HepG2 (cell line): Measurements from ENCODE around the gene CLIC6. TPM values are rescaled to one million over a fixed set of nuclear protein-coding genes. Genes with fewer than 3 reads are reported as not detected.

Experiments used
- ATAC-seq: fragments of 200-7000 bp; cut with Tn5 transposase; 3 replicates; pipeline ENCODE4 v1.9.1; 2020; ENCODE audit warnings: mild to moderate bottlenecking, moderate library complexity
- BruUV-seq: library from RNA; stranded (reverse); fragments of 400-500 nt; replicated peaks from 2 replicates; lab custom pipeline; 2021; lab: Mats Ljungman, UMichigan
- CTCF ChIA-PET: fragments of 300-600 bp; formaldehyde crosslinking; extraction: SDS; loops from one replicate; lab custom pipeline; 2021; ENCODE audit warnings: low total read pairs, inconsistent platforms, low intra/inter-chr PET ratio; lab: Yijun Ruan, JAX
- POLR2A ChIA-PET: fragments of 350-600 bp; sonication (Branson Sonifier 250); formaldehyde crosslinking; loops from one replicate; lab custom pipeline; 2020; ENCODE audit warnings: antibody characterized with exemption, inconsistent platforms; lab: Yijun Ruan, JAX
- DNase-seq: peaks from one replicate; pipeline ENCODE4 v3.0.0-alpha.2; 2015; ENCODE audit warnings: low spot score
- FAIRE-seq: peaks from 3 replicates; lab custom pipeline; 2011; peaks lifted over from hg19 to GRCh38; lab: Jason Lieb, UNC
- H2AFZ ChIP-seq: one replicate; pipeline ENCODE4 v1.6.1; 2011; ENCODE audit warnings: low read length, inconsistent platforms
- H3K27ac ChIP-seq: fragments of 300-600 bp; 3 replicates; pipeline ENCODE4 v1.8.0; 2011; ENCODE audit warnings: mixed run types, mild to moderate bottlenecking, mixed read lengths, low read length, inconsistent platforms; ENCODE audit not compliant: insufficient read depth; ENCODE audit errors: extremely low read length
- H3K27me3 ChIP-seq, 2 experiments: fragments of 200-600 bp in 1 of 2; 2 replicates in 1 of 2; 3 replicates in 1 of 2; pipeline versions ENCODE4 v1.6.0 to v1.8.0; 2011; ENCODE audit warnings: low read length in 2 of 2, mild to moderate bottlenecking in 2 of 2, moderate library complexity in 2 of 2, inconsistent platforms in 1 of 2; ENCODE audit not compliant: insufficient read depth in 2 of 2, control insufficient read depth in 1 of 2
- H3K36me3 ChIP-seq, 2 experiments: fragments of 200-600 bp in 1 of 2; replicated peaks in 1 of 2; 2 replicates in 1 of 2; 3 replicates in 1 of 2; pipeline versions ENCODE4 v1.5.1 to v1.8.0; 2011; ENCODE audit warnings: low read length in 2 of 2, inconsistent platforms in 1 of 2; ENCODE audit not compliant: insufficient read depth in 2 of 2, control insufficient read depth in 1 of 2
- H3K4me1 ChIP-seq: 2 replicates; pipeline ENCODE4 v1.5.1; 2012; ENCODE audit warnings: low read length, inconsistent platforms; ENCODE audit not compliant: insufficient read depth
- H3K4me2 ChIP-seq: 2 replicates; pipeline ENCODE4 v1.6.0; 2011; ENCODE audit warnings: low read depth, low read length, inconsistent platforms
- H3K4me3 ChIP-seq, 3 experiments: fragments of 200-600 bp in 1 of 3; sonication (generic), shearing (Covaris generic) in 1 of 3; replicated peaks in 1 of 3; 2 replicates each; pipeline ENCODE4 v1.5.1; 2011 to 2016; ENCODE audit warnings: low read length in 3 of 3, inconsistent platforms in 2 of 3, low read depth in 2 of 3, mild to moderate bottlenecking in 2 of 3, control low read depth in 1 of 3, mixed read lengths in 1 of 3; ENCODE audit not compliant: insufficient read depth in 1 of 3
- H3K79me2 ChIP-seq: one replicate; pipeline ENCODE4 v1.6.1; 2011; ENCODE audit warnings: low read length, inconsistent platforms; ENCODE audit not compliant: insufficient read depth
- H3K9ac ChIP-seq: 2 replicates; pipeline ENCODE4 v1.6.0; 2011; ENCODE audit warnings: mild to moderate bottlenecking, low read depth, low read length, inconsistent platforms; ENCODE audit not compliant: insufficient read depth
- H3K9me3 ChIP-seq: 2 replicates; pipeline ENCODE4 v1.5.1; 2012; ENCODE audit warnings: mild to moderate bottlenecking, low read length
- H4K20me1 ChIP-seq: 2 replicates; pipeline ENCODE4 v1.6.0; 2011; ENCODE audit warnings: inconsistent platforms, mild to moderate bottlenecking, low read length, moderate library complexity; ENCODE audit not compliant: insufficient read depth
- CEBPB ChIP-seq: IDR thresholded peaks from 2 replicates; pipeline ENCODE4 v1.6.1; 2011; ENCODE audit warnings: low read depth, low read length, improper control_type of control experiment, borderline replicate concordance
- ETV6 ChIP-seq: sonication (generic); formaldehyde crosslinking; conservative IDR thresholded peaks from 2 replicates; pipeline ENCODE4 v1.4.0; 2020; ENCODE audit warnings: missing genetic modification reagents
- KAT8 ChIP-seq: IDR thresholded peaks from 2 replicates; pipeline ENCODE4 v1.6.1; 2016; ENCODE audit warnings: missing genetic modification reagents, missing compliant biosample characterization
- ZBTB7A ChIP-seq: sonication (generic); formaldehyde crosslinking; IDR thresholded peaks from 2 replicates; pipeline ENCODE4 v1.8.0; 2022; ENCODE audit warnings: mild to moderate bottlenecking, missing genetic modification reagents
- ZNF12 ChIP-seq: sonication (generic); formaldehyde crosslinking; IDR thresholded peaks from 2 replicates; pipeline ENCODE4 v1.5.0; 2020; ENCODE audit warnings: missing genetic modification reagents
- WGBS: methylation state at CpG from one replicate; pipeline ENCODE4 v1.1.6; 2017; ENCODE audit warnings: low lambda C conversion rate; 5-methylcytosine and 5-hydroxymethylcytosine counted together
- in situ Hi-C: cut with HindIII; loops from 2 replicates; pipeline ENCODE4 v1.10.0; 2017; ENCODE audit warnings: low pct_unique_long_range_greater_than_20kb; ENCODE audit not compliant: extremely low pct_ligation_motif_present
- intact Hi-C: fragments of 100-400 bp; cut with micrococcal nuclease; formaldehyde crosslinking; loops from one replicate; pipeline ENCODE4 v1.10.0; 2022; ENCODE audit not compliant: unreplicated experiment
- polyA plus RNA-seq, 8 experiments: library from polyadenylated mRNA; depleted of rRNA in 3 of 8; stranded (reverse) in 7 of 8; unstranded in 1 of 8; fragments of >200 nt; fragmentation: Illumina TruSeq in 4 of 8; extraction: Trizol in 4 of 8; gene quantifications; 2 replicates each; pipeline versions ENCODE4 v1.2.1 to v1.2.3, GENCODE V29; 2011 to 2016; ENCODE audit warnings: low read depth in 4 of 8, missing spikeins in 1 of 8, mixed read lengths in 1 of 8; ENCODE audit not compliant: insufficient read depth in 1 of 8
- total RNA-seq, 5 experiments: library from RNA; depleted of rRNA; stranded (reverse); fragments of >200 nt; fragmentation: Illumina TruSeq; extraction: Trizol; gene quantifications; 2 replicates each; pipeline ENCODE4 v1.2.3, GENCODE V29; 2016; ENCODE audit warnings: low read depth in 1 of 5
- TF ChIP-seq, protein P1 (sequence below): fragments of 450-650 bp; IDR thresholded peaks from 2 replicates; pipeline ENCODE4 v1.6.1; 2016
- TF ChIP-seq, protein P2 (sequence below): sonication (generic); formaldehyde crosslinking; conservative IDR thresholded peaks from 2 replicates; pipeline ENCODE4 v1.8.0; 2022; ENCODE audit warnings: low read depth, missing genetic modification reagents
- TF ChIP-seq, protein P3 (sequence below): IDR thresholded peaks from 2 replicates; pipeline ENCODE4 v1.6.1; 2016
- TF ChIP-seq, protein P4 (sequence below): sonication (generic); formaldehyde crosslinking; IDR thresholded peaks from 2 replicates; pipeline ENCODE4 v1.4.0; 2020; ENCODE audit warnings: missing genetic modification reagents

CLIC6 gene
- total and polyA plus RNA-seq, 2 of the 13 experiments (the other 11 are each of a cell fraction or from before 2014, with no cell fraction given) = not detected

DNA sequence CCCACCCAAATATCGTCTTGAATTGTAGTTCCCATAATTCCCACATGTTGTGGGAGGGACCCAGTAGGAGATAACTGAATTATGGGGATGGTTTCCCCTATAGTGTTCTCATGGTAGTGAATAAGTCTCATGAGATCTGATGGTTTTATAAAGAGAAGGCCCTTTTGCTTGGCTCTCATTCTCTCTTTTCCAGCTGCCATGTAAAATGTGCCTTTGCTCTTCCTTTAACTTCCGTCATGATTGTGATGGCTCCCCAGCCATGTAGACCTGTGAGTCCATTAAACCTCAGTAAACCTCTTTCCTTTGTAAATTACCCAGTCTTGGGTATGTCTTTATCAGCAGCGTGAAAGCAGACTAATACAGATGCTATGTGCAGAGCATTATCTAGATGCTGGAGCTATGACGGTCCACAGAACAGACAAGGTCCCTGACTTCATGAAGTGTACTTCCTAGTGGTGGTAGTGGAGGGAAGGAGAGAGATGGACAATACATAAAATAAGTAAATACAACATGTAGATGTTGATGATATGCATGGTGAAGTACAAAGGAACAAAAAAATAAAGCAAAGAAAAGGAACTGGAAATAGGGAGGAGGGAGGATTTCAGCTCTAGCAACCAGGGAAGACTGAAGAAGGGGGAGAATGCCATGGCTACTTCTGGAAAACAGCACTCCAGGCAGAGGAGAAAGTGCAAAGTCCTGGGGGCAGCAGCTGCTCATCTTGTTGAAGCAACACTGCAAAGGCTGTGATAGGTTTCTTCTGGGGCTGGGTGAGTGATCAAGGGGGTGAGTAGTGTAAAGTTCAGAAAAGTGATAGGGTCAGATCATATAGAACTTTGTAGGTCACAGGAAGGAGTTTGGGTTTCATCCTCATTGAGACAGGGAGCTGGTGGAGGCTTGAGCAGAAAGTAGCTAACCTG, 47.1 kb upstream of the CLIC6 start:
- in situ Hi-C loops = no loop called here
- H3K27ac ChIP-seq = no peak overlapping the region
- WGBS = 52% methylated on average over 3 of the region's 4 CpGs
- H3K9ac ChIP-seq = no peak overlapping the region
- intact Hi-C loops = no loop called here
- H2AFZ ChIP-seq = no peak overlapping the region
- no peaks in the 10 kb centered on the region for H3K79me2 ChIP-seq
- no TSS peak for BruUV-seq
- no peaks in the 10 kb centered on the region for H3K4me1 ChIP-seq
- H3K4me2 ChIP-seq = no peak overlapping the region
- H4K20me1 ChIP-seq = no peaks in the 10 kb centered on the region
- TF ChIP-seq, protein P1, sequence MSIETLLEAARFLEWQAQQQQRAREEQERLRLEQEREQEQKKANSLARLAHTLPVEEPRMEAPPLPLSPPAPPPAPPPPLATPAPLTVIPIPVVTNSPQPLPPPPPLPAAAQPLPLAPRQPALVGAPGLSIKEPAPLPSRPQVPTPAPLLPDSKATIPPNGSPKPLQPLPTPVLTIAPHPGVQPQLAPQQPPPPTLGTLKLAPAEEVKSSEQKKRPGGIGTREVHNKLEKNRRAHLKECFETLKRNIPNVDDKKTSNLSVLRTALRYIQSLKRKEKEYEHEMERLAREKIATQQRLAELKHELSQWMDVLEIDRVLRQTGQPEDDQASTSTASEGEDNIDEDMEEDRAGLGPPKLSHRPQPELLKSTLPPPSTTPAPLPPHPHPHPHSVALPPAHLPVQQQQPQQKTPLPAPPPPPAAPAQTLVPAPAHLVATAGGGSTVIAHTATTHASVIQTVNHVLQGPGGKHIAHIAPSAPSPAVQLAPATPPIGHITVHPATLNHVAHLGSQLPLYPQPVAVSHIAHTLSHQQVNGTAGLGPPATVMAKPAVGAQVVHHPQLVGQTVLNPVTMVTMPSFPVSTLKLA = no peak
- TF ChIP-seq ETV6 (CRISPR knock-in tag) (no peak), ZNF12 (CRISPR knock-in tag) (no peak), CEBPB (no peak), ZBTB7A (CRISPR knock-in tag) (no peak), KAT8 (no peak)
- TF ChIP-seq, protein P2, sequence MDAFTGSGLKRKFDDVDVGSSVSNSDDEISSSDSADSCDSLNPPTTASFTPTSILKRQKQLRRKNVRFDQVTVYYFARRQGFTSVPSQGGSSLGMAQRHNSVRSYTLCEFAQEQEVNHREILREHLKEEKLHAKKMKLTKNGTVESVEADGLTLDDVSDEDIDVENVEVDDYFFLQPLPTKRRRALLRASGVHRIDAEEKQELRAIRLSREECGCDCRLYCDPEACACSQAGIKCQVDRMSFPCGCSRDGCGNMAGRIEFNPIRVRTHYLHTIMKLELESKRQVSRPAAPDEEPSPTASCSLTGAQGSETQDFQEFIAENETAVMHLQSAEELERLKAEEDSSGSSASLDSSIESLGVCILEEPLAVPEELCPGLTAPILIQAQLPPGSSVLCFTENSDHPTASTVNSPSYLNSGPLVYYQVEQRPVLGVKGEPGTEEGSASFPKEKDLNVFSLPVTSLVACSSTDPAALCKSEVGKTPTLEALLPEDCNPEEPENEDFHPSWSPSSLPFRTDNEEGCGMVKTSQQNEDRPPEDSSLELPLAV (CRISPR knock-in tag) = no peak
- TF ChIP-seq, protein P3, sequence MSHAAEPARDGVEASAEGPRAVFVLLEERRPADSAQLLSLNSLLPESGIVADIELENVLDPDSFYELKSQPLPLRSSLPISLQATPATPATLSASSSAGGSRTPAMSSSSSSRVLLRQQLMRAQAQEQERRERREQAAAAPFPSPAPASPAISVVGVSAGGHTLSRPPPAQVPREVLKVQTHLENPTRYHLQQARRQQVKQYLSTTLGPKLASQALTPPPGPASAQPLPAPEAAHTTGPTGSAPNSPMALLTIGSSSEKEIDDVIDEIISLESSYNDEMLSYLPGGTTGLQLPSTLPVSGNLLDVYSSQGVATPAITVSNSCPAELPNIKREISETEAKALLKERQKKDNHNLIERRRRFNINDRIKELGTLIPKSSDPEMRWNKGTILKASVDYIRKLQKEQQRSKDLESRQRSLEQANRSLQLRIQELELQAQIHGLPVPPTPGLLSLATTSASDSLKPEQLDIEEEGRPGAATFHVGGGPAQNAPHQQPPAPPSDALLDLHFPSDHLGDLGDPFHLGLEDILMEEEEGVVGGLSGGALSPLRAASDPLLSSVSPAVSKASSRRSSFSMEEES (CRISPR knock-in tag) = no peak
- TF ChIP-seq, protein P4, sequence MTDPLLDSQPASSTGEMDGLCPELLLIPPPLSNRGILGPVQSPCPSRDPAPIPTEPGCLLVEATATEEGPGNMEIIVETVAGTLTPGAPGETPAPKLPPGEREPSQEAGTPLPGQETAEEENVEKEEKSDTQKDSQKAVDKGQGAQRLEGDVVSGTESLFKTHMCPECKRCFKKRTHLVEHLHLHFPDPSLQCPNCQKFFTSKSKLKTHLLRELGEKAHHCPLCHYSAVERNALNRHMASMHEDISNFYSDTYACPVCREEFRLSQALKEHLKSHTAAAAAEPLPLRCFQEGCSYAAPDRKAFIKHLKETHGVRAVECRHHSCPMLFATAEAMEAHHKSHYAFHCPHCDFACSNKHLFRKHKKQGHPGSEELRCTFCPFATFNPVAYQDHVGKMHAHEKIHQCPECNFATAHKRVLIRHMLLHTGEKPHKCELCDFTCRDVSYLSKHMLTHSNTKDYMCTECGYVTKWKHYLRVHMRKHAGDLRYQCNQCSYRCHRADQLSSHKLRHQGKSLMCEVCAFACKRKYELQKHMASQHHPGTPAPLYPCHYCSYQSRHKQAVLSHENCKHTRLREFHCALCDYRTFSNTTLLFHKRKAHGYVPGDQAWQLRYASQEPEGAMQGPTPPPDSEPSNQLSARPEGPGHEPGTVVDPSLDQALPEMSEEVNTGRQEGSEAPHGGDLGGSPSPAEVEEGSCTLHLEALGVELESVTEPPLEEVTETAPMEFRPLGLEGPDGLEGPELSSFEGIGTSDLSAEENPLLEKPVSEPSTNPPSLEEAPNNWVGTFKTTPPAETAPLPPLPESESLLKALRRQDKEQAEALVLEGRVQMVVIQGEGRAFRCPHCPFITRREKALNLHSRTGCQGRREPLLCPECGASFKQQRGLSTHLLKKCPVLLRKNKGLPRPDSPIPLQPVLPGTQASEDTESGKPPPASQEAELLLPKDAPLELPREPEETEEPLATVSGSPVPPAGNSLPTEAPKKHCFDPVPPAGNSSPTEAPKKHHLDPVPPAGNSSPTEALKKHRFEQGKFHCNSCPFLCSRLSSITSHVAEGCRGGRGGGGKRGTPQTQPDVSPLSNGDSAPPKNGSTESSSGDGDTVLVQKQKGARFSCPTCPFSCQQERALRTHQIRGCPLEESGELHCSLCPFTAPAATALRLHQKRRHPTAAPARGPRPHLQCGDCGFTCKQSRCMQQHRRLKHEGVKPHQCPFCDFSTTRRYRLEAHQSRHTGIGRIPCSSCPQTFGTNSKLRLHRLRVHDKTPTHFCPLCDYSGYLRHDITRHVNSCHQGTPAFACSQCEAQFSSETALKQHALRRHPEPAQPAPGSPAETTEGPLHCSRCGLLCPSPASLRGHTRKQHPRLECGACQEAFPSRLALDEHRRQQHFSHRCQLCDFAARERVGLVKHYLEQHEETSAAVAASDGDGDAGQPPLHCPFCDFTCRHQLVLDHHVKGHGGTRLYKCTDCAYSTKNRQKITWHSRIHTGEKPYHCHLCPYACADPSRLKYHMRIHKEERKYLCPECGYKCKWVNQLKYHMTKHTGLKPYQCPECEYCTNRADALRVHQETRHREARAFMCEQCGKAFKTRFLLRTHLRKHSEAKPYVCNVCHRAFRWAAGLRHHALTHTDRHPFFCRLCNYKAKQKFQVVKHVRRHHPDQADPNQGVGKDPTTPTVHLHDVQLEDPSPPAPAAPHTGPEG (CRISPR knock-in tag) = no peak
- TF ChIP-seq, all 625 proteins: peak for 0
- ATAC-seq (no peak), DNase-seq (no peak), FAIRE-seq (no peak)
- no peak overlapping the region for H3K4me3 ChIP-seq
- CTCF ChIA-PET = no interaction called here
- peaks cover 0 to 26% of the 10 kb centered on the region in 2 experiments; a peak in 2 of 5 replicates for H3K27me3 ChIP-seq
- POLR2A ChIA-PET = no interaction called here
- no peaks in the 10 kb centered on the region for H3K9me3 ChIP-seq
- no peaks in the 10 kb centered on the region for H3K36me3 ChIP-seq
